ENCODE measurements around the gene SGSM2. TPM values are rescaled to one million over a fixed set of nuclear protein-coding genes. Genes with fewer than 3 reads are reported as not detected.

The SGSM2 gene
- total RNA-seq, 1 experiment from 2014 or later = 65.6 TPM

DNA sequence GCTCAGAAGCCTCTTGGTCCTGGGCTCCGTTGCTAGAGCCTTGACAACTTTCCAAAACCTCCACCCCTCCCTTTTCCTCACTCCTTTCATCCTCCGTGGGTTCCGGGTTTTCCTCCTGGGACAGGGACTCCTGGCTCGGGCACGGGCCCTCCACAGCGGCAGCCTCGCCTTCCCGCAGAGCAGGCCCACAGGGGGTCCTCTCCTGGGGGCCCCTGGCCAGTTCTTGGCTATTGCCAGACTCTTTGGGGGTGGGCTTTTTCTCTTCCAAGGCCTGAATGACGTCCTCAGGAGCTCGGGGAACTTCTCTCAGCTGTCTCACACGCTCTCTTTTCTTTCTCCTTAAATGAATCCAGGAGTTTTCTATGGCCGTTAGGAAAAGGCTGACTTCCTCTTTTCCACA lies 82.9 kb downstream of the SGSM2 start:
- BruUV-seq (replicated peaks) = TSS peak; percentile 30

GRCh38 chr17:2421315-2422147 lies 84.2 kb downstream of the SGSM2 start:
- ChIA-PET POLR2A (no interaction called here), CTCF (no interaction called here)
- intact Hi-C loops (cut with micrococcal nuclease; ENCODE audit: unreplicated experiment) = no loop called here

More for the DNA sequence above, 82.9 kb downstream of the SGSM2 start:
- no peak overlapping the region for H3K4me3 Mint-ChIP-seq (ENCODE audit: unreplicated experiment)
- no peak for DNase-seq
- peaks cover under 1% of the 10 kb centered on the region; the same call in 1 of the 2 replicates for H3K36me3 ChIP-seq (ENCODE audit: control insufficient read depth, insufficient read depth, low read length)
- H3K27me3 ChIP-seq (replicated peaks; ENCODE audit: control insufficient read depth, insufficient read depth, low read length) = no peaks in the 10 kb centered on the region
- H3K36me3 Mint-ChIP-seq (ENCODE audit: insufficient read depth, unreplicated experiment) = peaks cover 74% of the 10 kb centered on the region
- no peaks in the 10 kb centered on the region for H3K9me3 ChIP-seq
- no peaks in the 10 kb centered on the region for H3K27me3 Mint-ChIP-seq (ENCODE audit: insufficient read depth, unreplicated experiment)
- H3K4me1 ChIP-seq = no peaks in the 10 kb centered on the region
- ChIA-PET POLR2A (no interaction called here), CTCF (no interaction called here)
- H3K4me3 ChIP-seq (ENCODE audit: low read depth, low read length) = no peak overlapping the region
- intact Hi-C loops (cut with micrococcal nuclease; ENCODE audit: unreplicated experiment) = no loop called here
- H3K9me3 Mint-ChIP-seq (ENCODE audit: unreplicated experiment) = no peaks in the 10 kb centered on the region
- TF ChIP-seq CTCF (IDR thresholded peaks at IDR 0.05; ENCODE audit: insufficient read depth in 1 of 2, low read depth in 1 of 2, low read length in 1 of 2, severe bottlenecking in 1 of 2, unreplicated experiment in 1 of 2) = no peak
- H3K4me1 Mint-ChIP-seq (ENCODE audit: low read depth, unreplicated experiment) = no peaks in the 10 kb centered on the region
- H3K27ac Mint-ChIP-seq (ENCODE audit: unreplicated experiment) = no peak overlapping the region

DNA sequence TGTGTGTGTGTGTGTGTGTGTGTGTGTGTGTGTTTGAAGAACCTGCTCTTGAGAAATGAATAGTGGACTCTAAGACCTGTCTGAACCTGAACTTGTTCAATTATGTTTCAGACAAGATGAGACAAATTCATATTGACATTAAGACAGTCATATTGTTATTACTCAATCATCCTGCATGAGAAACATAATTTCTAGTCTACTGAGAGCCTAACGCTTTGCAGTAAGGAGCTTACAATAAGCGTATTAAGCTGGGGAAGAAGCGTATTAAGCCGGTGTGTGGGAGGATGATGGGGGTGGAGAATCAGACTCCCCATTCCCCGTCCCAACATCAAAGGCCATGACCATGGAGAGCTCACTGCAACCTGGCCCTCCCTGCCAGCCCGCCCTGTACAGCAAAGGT lies 86.0 kb downstream of the SGSM2 start:
- DNase-seq = no peak
- Mint-ChIP-seq H3K27ac (ENCODE audit: unreplicated experiment) (no peak overlapping the region), H3K36me3 (ENCODE audit: insufficient read depth, unreplicated experiment) (peaks cover 76% of the 10 kb centered on the region), H3K4me1 (ENCODE audit: low read depth, unreplicated experiment) (no peaks in the 10 kb centered on the region), H3K27me3 (ENCODE audit: insufficient read depth, unreplicated experiment) (no peaks in the 10 kb centered on the region), H3K9me3 (ENCODE audit: unreplicated experiment) (no peaks in the 10 kb centered on the region), H3K4me3 (ENCODE audit: unreplicated experiment) (no peak overlapping the region)
- POLR2A ChIA-PET = no interaction called here
- Histone ChIP-seq H3K36me3 (ENCODE audit: control insufficient read depth, insufficient read depth, low read length) (no peaks in the 10 kb centered on the region; the same call in none of the 2 replicates), H3K27me3 (replicated peaks; ENCODE audit: control insufficient read depth, insufficient read depth, low read length) (no peaks in the 10 kb centered on the region), H3K9me3 (no peaks in the 10 kb centered on the region), H3K4me1 (no peaks in the 10 kb centered on the region), H3K4me3 (ENCODE audit: low read depth, low read length) (no peak overlapping the region)
- no TSS peak for BruUV-seq (replicated peaks)
- CTCF ChIA-PET = interaction anchor here (0.6 kb wide), 1 partner anchor 34 kb away, joined by 3 read pairs; no protein-coding TSS in a partner anchor
- intact Hi-C loops (cut with micrococcal nuclease; ENCODE audit: unreplicated experiment) = no loop called here
- no peak for TF ChIP-seq CTCF (IDR thresholded peaks at IDR 0.05; ENCODE audit: insufficient read depth in 1 of 2, low read depth in 1 of 2, low read length in 1 of 2, severe bottlenecking in 1 of 2, unreplicated experiment in 1 of 2)

More at GRCh38 chr17:2421315-2422147, 84.2 kb downstream of the SGSM2 start:
- no peak overlapping the region for H3K27ac Mint-ChIP-seq (ENCODE audit: unreplicated experiment)
- peaks cover 76% of the 10 kb centered on the region for H3K36me3 Mint-ChIP-seq (ENCODE audit: insufficient read depth, unreplicated experiment)
- DNase-seq = peak in 1 of 2 experiments; percentile 34
- Histone ChIP-seq H3K4me3 (ENCODE audit: low read depth, low read length) (no peak overlapping the region), H3K9me3 (no peaks in the 10 kb centered on the region), H3K36me3 (ENCODE audit: control insufficient read depth, insufficient read depth, low read length) (no peaks in the 10 kb centered on the region; the same call in none of the 2 replicates), H3K4me1 (no peaks in the 10 kb centered on the region), H3K27me3 (replicated peaks; ENCODE audit: control insufficient read depth, insufficient read depth, low read length) (no peaks in the 10 kb centered on the region)
- H3K4me3 Mint-ChIP-seq (ENCODE audit: unreplicated experiment) = no peak overlapping the region
- no peaks in the 10 kb centered on the region for H3K27me3 Mint-ChIP-seq (ENCODE audit: insufficient read depth, unreplicated experiment)
- no peaks in the 10 kb centered on the region for H3K9me3 Mint-ChIP-seq (ENCODE audit: unreplicated experiment)
- no peaks in the 10 kb centered on the region for H3K4me1 Mint-ChIP-seq (ENCODE audit: low read depth, unreplicated experiment)
- TF ChIP-seq CTCF (IDR thresholded peaks at IDR 0.05; ENCODE audit: insufficient read depth in 1 of 2, low read depth in 1 of 2, low read length in 1 of 2, severe bottlenecking in 1 of 2, unreplicated experiment in 1 of 2) = peak in 1 of 2 experiments; percentile 17
- no TSS peak for BruUV-seq (replicated peaks)
